ENCODE results near the gene C18orf63.

GRCh38 chr18:74271635-74272034 lies 44.0 kb upstream of the C18orf63 start:
- TF ChIP-seq CTCF (conservative IDR thresholded peaks at IDR 0.05; ENCODE audit: low read depth, low read length) = no peak
- TF ChIP-seq POLR2A (IDR thresholded peaks at IDR 0.05; ENCODE audit: low read depth, low read length) = no peak
- no peak for TF ChIP-seq MAZ (IDR thresholded peaks at IDR 0.05; ENCODE audit: borderline replicate concordance, low read depth, low read length)
- TF ChIP-seq CEBPB (IDR thresholded peaks at IDR 0.05; ENCODE audit: low read depth, low read length) = no peak
- no peak for TF ChIP-seq MXI1 (IDR thresholded peaks at IDR 0.05; ENCODE audit: borderline replicate concordance, low read depth, low read length)
- TF ChIP-seq RAD21 (IDR thresholded peaks at IDR 0.05; ENCODE audit: low read length) = no peak
- no peak for TF ChIP-seq RFX5 (IDR thresholded peaks at IDR 0.05; ENCODE audit: low read depth, low read length)
- TF ChIP-seq, protein P1, sequence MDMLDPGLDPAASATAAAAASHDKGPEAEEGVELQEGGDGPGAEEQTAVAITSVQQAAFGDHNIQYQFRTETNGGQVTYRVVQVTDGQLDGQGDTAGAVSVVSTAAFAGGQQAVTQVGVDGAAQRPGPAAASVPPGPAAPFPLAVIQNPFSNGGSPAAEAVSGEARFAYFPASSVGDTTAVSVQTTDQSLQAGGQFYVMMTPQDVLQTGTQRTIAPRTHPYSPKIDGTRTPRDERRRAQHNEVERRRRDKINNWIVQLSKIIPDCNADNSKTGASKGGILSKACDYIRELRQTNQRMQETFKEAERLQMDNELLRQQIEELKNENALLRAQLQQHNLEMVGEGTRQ (IDR thresholded peaks at IDR 0.05; ENCODE audit: low read depth, low read length) = no peak
- no peak for TF ChIP-seq BHLHE40 (IDR thresholded peaks at IDR 0.05; ENCODE audit: low read depth, low read length)
- TF ChIP-seq SMC3 (IDR thresholded peaks at IDR 0.05; ENCODE audit: low read depth, low read length) = no peak
- TF ChIP-seq, protein P2, sequence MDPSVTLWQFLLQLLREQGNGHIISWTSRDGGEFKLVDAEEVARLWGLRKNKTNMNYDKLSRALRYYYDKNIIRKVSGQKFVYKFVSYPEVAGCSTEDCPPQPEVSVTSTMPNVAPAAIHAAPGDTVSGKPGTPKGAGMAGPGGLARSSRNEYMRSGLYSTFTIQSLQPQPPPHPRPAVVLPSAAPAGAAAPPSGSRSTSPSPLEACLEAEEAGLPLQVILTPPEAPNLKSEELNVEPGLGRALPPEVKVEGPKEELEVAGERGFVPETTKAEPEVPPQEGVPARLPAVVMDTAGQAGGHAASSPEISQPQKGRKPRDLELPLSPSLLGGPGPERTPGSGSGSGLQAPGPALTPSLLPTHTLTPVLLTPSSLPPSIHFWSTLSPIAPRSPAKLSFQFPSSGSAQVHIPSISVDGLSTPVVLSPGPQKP (IDR thresholded peaks at IDR 0.05; ENCODE audit: borderline replicate concordance, low read depth, low read length) = no peak

All from IMR-90 (cell line).